NB4 (cell line): ENCODE data around the gene SYCN.

Experiments
- DNase-seq: peaks from one replicate; pipeline ENCODE4 v3.0.0; 2010; ENCODE audit warnings: low read depth
- H3K4me3 ChIP-seq: one replicate; pipeline ENCODE4 v1.5.1; 2011; ENCODE audit warnings: mild to moderate bottlenecking, low read depth, low read length, moderate library complexity
- MAX ChIP-seq: IDR thresholded peaks from 2 replicates; pipeline ENCODE4 v1.6.1; 2011; ENCODE audit warnings: low read depth, low read length
- MYC ChIP-seq: IDR thresholded peaks from 2 replicates; pipeline ENCODE4 v1.6.1; 2011; ENCODE audit warnings: low read depth, low read length
- POLR2A ChIP-seq: IDR thresholded peaks from 2 replicates; pipeline ENCODE4 v1.6.1; 2011; ENCODE audit warnings: mild to moderate bottlenecking; ENCODE audit not compliant: insufficient read length; ENCODE audit errors: extremely low read depth
- TF ChIP-seq, protein P1 (sequence below): IDR thresholded peaks from one replicate; pipeline ENCODE4 v1.5.1; 2012; ENCODE audit warnings: low read depth, low read length

The SYCN gene

GRCh38 chr19:39181500-39182173 lies 22.4 kb downstream of the SYCN start:
- DNase-seq, result no peak
- no peak for TF ChIP-seq POLR2A
- no peak for TF ChIP-seq MYC
- TF ChIP-seq, protein P1, sequence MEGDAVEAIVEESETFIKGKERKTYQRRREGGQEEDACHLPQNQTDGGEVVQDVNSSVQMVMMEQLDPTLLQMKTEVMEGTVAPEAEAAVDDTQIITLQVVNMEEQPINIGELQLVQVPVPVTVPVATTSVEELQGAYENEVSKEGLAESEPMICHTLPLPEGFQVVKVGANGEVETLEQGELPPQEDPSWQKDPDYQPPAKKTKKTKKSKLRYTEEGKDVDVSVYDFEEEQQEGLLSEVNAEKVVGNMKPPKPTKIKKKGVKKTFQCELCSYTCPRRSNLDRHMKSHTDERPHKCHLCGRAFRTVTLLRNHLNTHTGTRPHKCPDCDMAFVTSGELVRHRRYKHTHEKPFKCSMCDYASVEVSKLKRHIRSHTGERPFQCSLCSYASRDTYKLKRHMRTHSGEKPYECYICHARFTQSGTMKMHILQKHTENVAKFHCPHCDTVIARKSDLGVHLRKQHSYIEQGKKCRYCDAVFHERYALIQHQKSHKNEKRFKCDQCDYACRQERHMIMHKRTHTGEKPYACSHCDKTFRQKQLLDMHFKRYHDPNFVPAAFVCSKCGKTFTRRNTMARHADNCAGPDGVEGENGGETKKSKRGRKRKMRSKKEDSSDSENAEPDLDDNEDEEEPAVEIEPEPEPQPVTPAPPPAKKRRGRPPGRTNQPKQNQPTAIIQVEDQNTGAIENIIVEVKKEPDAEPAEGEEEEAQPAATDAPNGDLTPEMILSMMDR, result no peak
- no peak for TF ChIP-seq MAX
- no peak overlapping the region for H3K4me3 ChIP-seq

DNA sequence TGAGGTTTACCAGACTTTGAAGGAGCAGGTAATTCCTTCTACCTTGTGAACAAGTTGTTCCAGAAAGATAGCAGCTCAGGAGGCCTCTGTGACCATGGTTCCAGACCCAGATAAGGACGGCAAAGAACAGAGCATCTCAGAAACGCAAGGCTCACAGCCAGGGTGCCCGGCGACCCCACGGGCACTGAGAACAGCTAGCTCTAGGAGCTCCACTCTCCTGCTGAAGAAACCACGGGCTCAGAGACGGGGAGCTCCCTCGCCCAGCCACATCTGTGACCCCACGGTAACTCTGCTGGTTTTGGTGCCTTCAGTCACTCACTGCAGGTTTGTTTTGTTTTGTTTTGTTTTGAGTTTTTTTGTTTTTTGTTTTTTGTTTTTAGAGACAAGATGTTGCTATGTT lies 23.3 kb downstream of the SYCN start:
- no peak overlapping the region for H3K4me3 ChIP-seq
- DNase-seq, result no peak
- TF ChIP-seq MAX (no peak), POLR2A (no peak), MYC (no peak)
- TF ChIP-seq, protein P1, result no peak

- H3K4me3 ChIP-seq, result no peak overlapping the region
- DNase-seq, result no peak
- TF ChIP-seq MAX, result no peak
- TF ChIP-seq, protein P1, result no peak
- TF ChIP-seq MYC, result no peak
Observed at GRCh38 chr19:39179754-39180153, 24.3 kb downstream of the SYCN start.

GRCh38 chr19:39178296-39179006 lies 25.6 kb downstream of the SYCN start:
- H3K4me3 ChIP-seq, result no peak overlapping the region
- no peak for DNase-seq
- TF ChIP-seq, protein P1, result no peak

GRCh38 chr19:39177736-39178135 lies 26.3 kb downstream of the SYCN start:
- DNase-seq, result no peak
- no peak overlapping the region for H3K4me3 ChIP-seq
- TF ChIP-seq, protein P1, result no peak
- TF ChIP-seq MYC, result no peak
- TF ChIP-seq MAX, result no peak
- TF ChIP-seq POLR2A, result no peak
